Occipital lobe (tissue), 2 donors: ENCODE results near the gene KLHL24. TPM values are rescaled to one million over a fixed set of nuclear protein-coding genes. Genes with fewer than 3 reads are reported as not detected.
A peak's percentile ranks its signal among the peaks of the same experiment; 100 is the strongest.
"Not testable (repeated sequence)": the region's sequence is repeated elsewhere in the genome, so short reads cannot be mapped to it uniquely, and the experiment has no call there.

Source experiments
- DNase-seq: peaks from one replicate; lab custom pipeline; 2025; lab: John Stamatoyannopoulos, UW
- total RNA-seq: library from RNA; depleted of rRNA; stranded (reverse); fragments of >200 nt; gene quantifications from one replicate; pipeline ENCODE4 v1.2.3, GENCODE V29; 2014

Gene KLHL24
- total RNA-seq, 1 donor from 2014 or later: 299 TPM

GRCh38 chr3:183697123-183697609 lies 61.7 kb downstream of the KLHL24 start:
- DNase-seq: no peak

- peak; percentile 57 for DNase-seq
Measured at GRCh38 chr3:183697610-183698317, 62.3 kb downstream of the KLHL24 start, which contains the start of gene YEATS2. YEATS2 (plus strand) TSS chr3:183697797; CDS start chr3:183715163, 17,366 bp downstream.

- peak; percentile 36 for DNase-seq
Measured at GRCh38 chr3:183698318-183698751, 62.9 kb downstream of the KLHL24 start.

GRCh38 chr3:183698756-183699155 lies 63.3 kb downstream of the KLHL24 start:
- DNase-seq: no peak

- DNase-seq: no peak
Measured at GRCh38 chr3:183699238-183699947, 64.0 kb downstream of the KLHL24 start.

- DNase-seq: no peak
Measured at GRCh38 chr3:183701744-183702143, 66.3 kb downstream of the KLHL24 start.

GRCh38 chr3:183703892-183704291 lies 68.5 kb downstream of the KLHL24 start:
- DNase-seq: not testable (repeated sequence)

GRCh38 chr3:183710231-183710630 lies 74.8 kb downstream of the KLHL24 start:
- DNase-seq: no peak

GRCh38 chr3:183711516-183711915 lies 76.1 kb downstream of the KLHL24 start:
- no peak for DNase-seq

- no peak for DNase-seq
Measured at GRCh38 chr3:183714622-183715021, 79.2 kb downstream of the KLHL24 start.

- no peak for DNase-seq
Measured at GRCh38 chr3:183718012-183718411, 82.6 kb downstream of the KLHL24 start.

- DNase-seq: no peak
Measured at GRCh38 chr3:183725387-183725786, 90.0 kb downstream of the KLHL24 start.

- no peak for DNase-seq
Measured at GRCh38 chr3:183728204-183728603, 92.8 kb downstream of the KLHL24 start.

GRCh38 chr3:183730361-183730760 lies 94.9 kb downstream of the KLHL24 start:
- no peak for DNase-seq

GRCh38 chr3:183731611-183732010 lies 96.2 kb downstream of the KLHL24 start:
- no peak for DNase-seq

GRCh38 chr3:183733553-183733952 lies 98.1 kb downstream of the KLHL24 start:
- no peak for DNase-seq

Other genes starting within 250 kb of the KLHL24 start
- 34.5 TPM for gene MCF2L2, start 207.0 kb upstream of the KLHL24 start, total RNA-seq
- gene KLHL6, start 79.9 kb upstream of the KLHL24 start, total RNA-seq: 1.1 TPM
- gene YEATS2, start 62.2 kb downstream of the KLHL24 start, total RNA-seq: 62.1 TPM
- 4.5 TPM for gene MAP6D1, start 190.0 kb downstream of the KLHL24 start, total RNA-seq
- 26.8 TPM for gene PARL, start 249.3 kb downstream of the KLHL24 start, total RNA-seq